GM19328 (cell line): ENCODE results near the gene NEK1.
A peak's percentile ranks its signal among the peaks of the same experiment; 100 is the strongest.

Experiments used
- ATAC-seq: cut with Tn5 transposase; IDR thresholded peaks from one replicate; pipeline ENCODE4 v1.9.1; 2021; ENCODE audit warnings: mild to moderate bottlenecking, moderate library complexity; ENCODE audit not compliant: unreplicated experiment

The NEK1 gene

GRCh38 chr4:169611991-169612870 is at the start of gene NEK1:
NEK1 (minus strand) TSS chr4:169612583; CDS start chr4:169602630, 9,953 bp downstream.
- peak; percentile 93 for ATAC-seq

GRCh38 chr4:169661761-169662160 is 49.4 kb upstream of the NEK1 start:
- no peak for ATAC-seq

- ATAC-seq, result no peak
Measured at GRCh38 chr4:169660929-169661328, 48.5 kb upstream of the NEK1 start.

DNA sequence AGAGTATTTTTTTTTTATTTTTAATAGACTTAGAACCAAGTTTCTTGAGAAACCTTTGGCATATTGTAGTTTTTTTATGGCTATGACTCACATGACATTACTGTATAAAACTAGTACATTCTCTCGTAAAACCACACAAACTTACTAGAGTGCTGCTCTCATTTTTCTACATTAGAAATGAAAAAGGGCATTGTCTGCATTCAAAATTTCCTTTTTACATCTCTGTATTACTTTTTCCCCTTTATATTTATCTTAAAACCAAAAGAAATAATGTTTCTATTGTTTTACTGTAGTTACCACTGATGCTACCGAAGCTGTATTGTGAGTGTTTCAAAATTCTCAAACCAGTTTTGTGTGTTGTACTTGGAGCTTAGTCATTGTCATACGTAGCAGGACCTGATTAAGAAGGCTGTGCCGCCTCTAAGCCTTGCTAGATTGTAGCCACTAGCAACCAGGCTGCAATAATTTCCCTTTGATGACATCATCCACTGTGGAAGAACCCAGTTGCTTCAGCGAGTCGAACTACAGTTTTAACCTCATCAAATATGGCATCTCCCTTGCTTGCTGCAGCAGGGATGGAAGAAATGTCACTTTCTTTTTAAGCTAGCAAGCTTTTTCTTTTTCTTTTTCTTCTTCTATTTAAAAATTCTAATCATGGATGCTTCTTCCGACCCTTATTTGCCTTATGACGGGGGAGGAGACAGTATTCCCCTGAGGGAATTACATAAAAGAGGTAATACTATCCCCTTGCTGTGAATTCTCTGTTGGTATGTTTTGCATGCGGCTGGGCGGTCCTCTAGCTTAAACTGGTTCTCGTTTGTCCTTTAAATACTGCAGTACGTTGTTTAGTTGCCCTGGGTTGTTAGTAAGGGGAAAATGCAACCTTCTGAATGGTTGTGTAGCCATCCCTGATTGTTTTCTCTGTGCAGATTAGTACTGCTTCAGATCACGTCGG is 47.6 kb upstream of the NEK1 start:
- peak; percentile 96 for ATAC-seq

- no peak for ATAC-seq
Measured at GRCh38 chr4:169658975-169659715, 46.8 kb upstream of the NEK1 start.

- ATAC-seq, result no peak
Measured at GRCh38 chr4:169658196-169658595, 45.8 kb upstream of the NEK1 start.

- ATAC-seq, result no peak
Measured at GRCh38 chr4:169657470-169658107, 45.2 kb upstream of the NEK1 start.

DNA sequence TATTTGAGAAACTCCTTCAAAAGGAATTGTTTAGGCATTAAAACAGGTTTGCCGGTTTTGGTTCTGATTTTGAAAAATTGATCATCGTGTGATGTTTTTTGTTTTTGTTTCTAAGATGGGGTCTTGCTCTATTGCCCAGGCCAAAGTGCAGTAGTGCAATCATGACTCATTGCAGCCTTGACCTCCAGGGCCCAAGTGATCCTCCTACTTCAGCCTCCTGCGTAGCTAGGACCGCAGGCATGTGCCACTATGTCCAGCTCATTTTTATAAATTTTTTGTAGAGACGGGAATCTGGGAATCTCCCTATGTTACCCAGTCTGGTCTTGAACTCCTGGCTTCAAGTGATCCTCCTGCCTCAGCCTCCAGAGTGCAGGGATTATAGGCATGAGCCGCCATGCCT is 43.0 kb upstream of the NEK1 start:
- no peak for ATAC-seq

DNA sequence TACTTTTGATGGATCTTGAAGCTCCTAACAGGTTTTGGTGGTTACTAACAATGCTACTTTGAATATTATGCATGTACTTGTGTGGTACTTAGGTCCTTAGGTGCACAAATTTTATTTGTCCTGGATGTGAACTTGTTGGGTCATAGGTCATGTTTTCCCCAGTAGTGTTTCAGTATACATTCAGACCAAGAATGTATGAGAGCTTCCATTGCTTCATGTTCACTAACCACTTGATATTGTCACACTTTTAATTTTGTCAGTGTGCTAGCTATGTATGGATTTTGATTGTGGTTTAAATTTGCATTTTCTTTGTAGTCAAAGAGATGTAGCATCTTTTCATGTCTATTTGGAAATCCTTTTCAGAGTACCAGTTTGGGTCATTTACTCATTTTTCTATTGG is 40.2 kb upstream of the NEK1 start:
- no peak for ATAC-seq

DNA sequence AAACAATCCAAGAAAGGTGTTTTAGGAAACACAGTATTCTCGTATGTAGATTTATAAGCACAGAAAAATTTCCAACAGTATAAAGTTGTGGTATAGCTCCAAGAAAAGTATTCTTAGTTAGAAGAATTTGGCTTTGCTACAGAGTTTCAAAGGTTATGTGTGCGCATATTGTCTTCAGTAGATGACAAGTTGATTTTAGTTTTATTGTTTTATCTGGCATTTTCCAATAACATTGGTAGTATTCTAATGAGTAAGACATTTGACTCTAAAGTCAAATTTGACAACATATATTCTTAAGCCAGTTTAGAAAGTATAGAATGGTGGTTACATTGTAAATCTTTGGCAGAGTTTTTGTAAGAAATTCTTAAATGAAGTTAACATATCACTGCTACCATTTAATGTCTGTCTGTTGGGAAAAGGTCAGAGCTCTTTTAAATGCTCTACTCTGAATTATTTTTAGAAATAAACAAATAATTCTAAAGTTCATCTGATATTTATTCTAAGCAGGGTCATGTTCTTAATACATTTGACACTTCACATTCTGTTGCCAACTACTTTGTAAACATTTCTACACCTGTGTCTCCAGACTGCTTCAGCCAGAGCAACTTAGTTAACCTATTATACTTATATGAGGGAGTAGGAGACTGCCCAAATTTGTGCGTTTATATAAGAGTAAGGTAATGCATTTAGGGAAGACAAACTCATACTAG is 38.0 kb upstream of the NEK1 start:
- ATAC-seq, result no peak

- ATAC-seq, result no peak
Measured at GRCh38 chr4:169649545-169650226, 37.3 kb upstream of the NEK1 start.

- ATAC-seq, result no peak
Measured at GRCh38 chr4:169645627-169646026, 33.2 kb upstream of the NEK1 start.

DNA sequence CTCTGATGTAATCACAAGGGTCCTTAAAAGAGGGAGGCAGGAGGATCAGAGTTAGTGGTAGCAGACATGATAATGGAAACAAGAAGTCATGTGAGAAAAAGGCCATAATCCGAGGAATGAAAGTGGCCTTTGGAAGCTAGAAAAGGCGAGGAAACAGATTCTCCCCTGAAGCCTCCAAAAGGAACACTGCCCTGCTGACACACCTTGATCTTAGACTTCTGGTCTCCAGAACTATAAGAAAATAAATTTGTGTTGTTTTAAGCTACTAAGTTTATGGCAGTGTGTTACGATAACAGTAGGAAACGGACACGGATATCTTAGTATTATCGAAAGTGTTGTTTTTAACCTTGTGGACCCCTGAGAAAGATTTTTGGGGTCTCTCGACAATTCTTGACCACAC is 32.4 kb upstream of the NEK1 start:
- ATAC-seq, result no peak

GRCh38 chr4:169640261-169640870 is 28.0 kb upstream of the NEK1 start:
- ATAC-seq, result no peak

GRCh38 chr4:169634975-169635374 is 22.6 kb upstream of the NEK1 start:
- no peak for ATAC-seq

- ATAC-seq, result no peak
Measured at GRCh38 chr4:169632896-169633295, 20.5 kb upstream of the NEK1 start.

DNA sequence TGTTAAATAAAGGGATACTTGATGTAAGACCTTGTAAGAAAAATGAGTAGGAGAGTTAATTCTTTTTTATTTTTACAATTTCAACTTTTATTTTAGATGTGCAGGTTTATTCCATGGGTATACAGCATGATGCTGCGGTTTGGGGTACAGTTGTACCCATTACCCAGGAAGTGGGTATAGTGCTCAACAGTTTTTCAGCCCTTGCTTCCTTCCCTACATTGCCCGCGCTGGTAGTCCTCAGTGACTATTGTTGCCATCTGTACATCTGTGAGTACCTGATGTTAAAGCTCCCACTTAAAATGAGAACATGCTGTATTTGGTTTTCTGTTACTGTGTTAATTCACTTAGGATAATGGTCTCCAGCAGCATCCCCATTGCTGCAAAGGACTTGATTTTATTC is 17.7 kb upstream of the NEK1 start:
- no peak for ATAC-seq

DNA sequence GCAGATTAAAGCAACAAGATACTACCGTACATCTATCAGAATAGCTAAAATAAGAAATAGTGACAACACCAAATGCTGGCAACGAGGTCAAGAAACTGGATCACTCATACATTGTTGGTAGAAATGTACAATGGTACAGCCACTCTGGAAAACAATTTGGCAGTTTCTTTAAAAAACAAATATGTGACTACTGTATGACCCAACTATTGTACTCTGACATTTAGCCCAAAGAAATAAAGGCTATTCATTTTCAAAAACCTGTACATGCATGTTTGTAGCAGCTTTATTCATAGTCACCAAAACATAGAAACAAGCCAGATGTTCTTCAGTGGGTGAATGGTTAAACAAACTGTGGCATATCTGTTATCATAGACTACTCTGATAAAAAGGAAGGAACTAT is 16.2 kb upstream of the NEK1 start:
- ATAC-seq, result no peak

DNA sequence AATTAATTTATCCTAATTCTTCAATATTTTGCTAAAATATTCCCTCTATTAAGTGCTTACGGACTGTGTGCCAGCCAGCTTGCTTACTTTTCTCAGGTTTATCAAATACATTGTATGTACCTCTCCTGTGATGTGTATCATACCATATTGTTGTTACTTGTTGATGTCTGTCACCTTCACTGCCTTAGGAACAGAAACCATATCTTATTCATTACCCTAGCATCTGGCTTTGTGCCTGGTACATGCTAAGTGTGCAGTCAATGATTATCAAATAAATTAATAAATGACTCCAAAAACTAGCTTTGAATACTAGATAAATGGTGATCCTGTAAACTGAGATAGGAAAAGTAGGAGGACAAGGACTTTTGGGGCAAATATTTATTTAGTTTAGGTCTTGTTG is 14.9 kb upstream of the NEK1 start:
- no peak for ATAC-seq
